Breast epithelium (tissue), 4 donors: ENCODE data around the gene RNF20. TPM values are rescaled to one million over a fixed set of nuclear protein-coding genes. Genes with fewer than 3 reads are reported as not detected.

ENCODE experiments used
- DNase-seq, 2 donors: peaks; one replicate each; pipeline ENCODE4 v3.0.0-alpha.2; 2019; ENCODE audit warnings: low spot score in 2 of 2
- H3K27ac ChIP-seq, 2 donors: fragments of 200-600 bp; sonication (generic) in 1 of 2; one replicate each; pipeline ENCODE4 v1.5.1; 2016 to 2019; ENCODE audit warnings: mild to moderate bottlenecking in 1 of 2
- H3K27me3 ChIP-seq, 2 donors: fragments of 200-600 bp; sonication (generic) in 1 of 2; one replicate each; pipeline versions ENCODE4 v1.5.1 to v1.6.0; 2017 to 2019; ENCODE audit warnings: control low read depth in 1 of 2, mild to moderate bottlenecking in 1 of 2
- H3K36me3 ChIP-seq: fragments of 200-600 bp; one replicate; pipeline ENCODE4 v1.5.1; 2019
- H3K4me1 ChIP-seq, 2 donors: fragments of 200-600 bp; sonication (generic); one replicate each; pipeline ENCODE4 v1.5.1; 2016 to 2019; ENCODE audit warnings: control low read depth in 1 of 2
- H3K4me3 ChIP-seq, 3 donors: fragments of 200-600 bp; sonication (generic); 1 replicate in 2 of 3; 2 replicates in 1 of 3; pipeline ENCODE4 v1.5.1; 2016 to 2019; ENCODE audit warnings: mild to moderate bottlenecking in 3 of 3, moderate library complexity in 2 of 3
- H3K9me3 ChIP-seq, 2 donors: fragments of 200-600 bp; sonication (generic) in 1 of 2; one replicate each; pipeline ENCODE4 v1.5.1; 2016 to 2019; ENCODE audit warnings: control low read depth in 1 of 2
- CTCF ChIP-seq, 3 donors: fragments of 450-650 bp; IDR thresholded peaks; one replicate each; pipeline ENCODE4 v1.5.1; 2016 to 2017; ENCODE audit warnings: antibody characterized with exemption in 3 of 3, mild to moderate bottlenecking in 3 of 3, moderate library complexity in 3 of 3
- POLR2A ChIP-seq: fragments of 450-650 bp; IDR thresholded peaks from one replicate; pipeline ENCODE4 v1.6.1; 2016; ENCODE audit warnings: antibody characterized with exemption, mild to moderate bottlenecking, moderate library complexity
- POLR2AphosphoS5 ChIP-seq, 3 donors: sonication (generic); formaldehyde crosslinking; IDR thresholded peaks; one replicate each; pipeline ENCODE4 v1.6.1; 2017; ENCODE audit warnings: antibody characterized with exemption in 3 of 3
- intact Hi-C: fragments of 100-400 bp; cut with DNase I; formaldehyde crosslinking; loops from one replicate; pipeline ENCODE4 v1.15.1; 2023; ENCODE audit warnings: low total_unique reads
- total RNA-seq, 3 donors: library from RNA; depleted of rRNA; stranded (reverse); fragments of >200 nt; gene quantifications; one replicate each; pipeline ENCODE4 v1.1.0, GENCODE V29; 2016

RNF20 gene
- total RNA-seq, 3 donors from 2014 or later: 24.6 to 31.5 (median 29.9) TPM

- H3K36me3 ChIP-seq: no peaks in the 10 kb centered on the region
- no peaks in the 10 kb centered on the region for H3K27me3 ChIP-seq
- intact Hi-C loops: no loop called here
- TF ChIP-seq POLR2AphosphoS5 (IDR thresholded peaks at IDR 0.05) (no peak), CTCF (IDR thresholded peaks at IDR 0.05) (no peak), POLR2A (no peak)
- H3K4me1 ChIP-seq: no peaks in the 10 kb centered on the region
- no peaks in the 10 kb centered on the region for H3K9me3 ChIP-seq
- DNase-seq: no peak
- H3K27ac ChIP-seq: no peak overlapping the region
- H3K4me3 ChIP-seq: no peak overlapping the region
These were observed 37.5 kb downstream of the RNF20 start for GRCh38 chr9:101571114-101571513.

GRCh38 chr9:101572316-101572715, 38.7 kb downstream of the RNF20 start:
- intact Hi-C loops: no loop called here
- TF ChIP-seq POLR2A: no peak
- no peak for TF ChIP-seq POLR2AphosphoS5 (IDR thresholded peaks at IDR 0.05)
- TF ChIP-seq CTCF (IDR thresholded peaks at IDR 0.05): no peak
- no peaks in the 10 kb centered on the region for H3K9me3 ChIP-seq
- H3K27ac ChIP-seq: no peak overlapping the region
- H3K36me3 ChIP-seq: no peaks in the 10 kb centered on the region
- H3K4me1 ChIP-seq: no peaks in the 10 kb centered on the region
- no peak overlapping the region for H3K4me3 ChIP-seq
- no peak for DNase-seq
- no peaks in the 10 kb centered on the region for H3K27me3 ChIP-seq

GRCh38 chr9:101574731-101575333, 41.2 kb downstream of the RNF20 start:
- intact Hi-C loops: no loop called here
- no peaks in the 10 kb centered on the region for H3K4me1 ChIP-seq
- H3K9me3 ChIP-seq: no peaks in the 10 kb centered on the region

GRCh38 chr9:101578378-101578777, 44.7 kb downstream of the RNF20 start:
- Histone ChIP-seq H3K27ac (no peak overlapping the region), H3K4me1 (no peaks in the 10 kb centered on the region), H3K27me3 (no peaks in the 10 kb centered on the region), H3K4me3 (no peak overlapping the region), H3K9me3 (no peaks in the 10 kb centered on the region), H3K36me3 (no peaks in the 10 kb centered on the region)
- TF ChIP-seq CTCF (IDR thresholded peaks at IDR 0.05) (no peak), POLR2A (no peak), POLR2AphosphoS5 (IDR thresholded peaks at IDR 0.05) (no peak)
- no peak for DNase-seq
- intact Hi-C loops: no loop called here

More at GRCh38 chr9:101574731-101575333, 41.2 kb downstream of the RNF20 start:
- TF ChIP-seq POLR2A (no peak), POLR2AphosphoS5 (IDR thresholded peaks at IDR 0.05) (no peak), CTCF (IDR thresholded peaks at IDR 0.05) (no peak)
- Histone ChIP-seq H3K36me3 (no peaks in the 10 kb centered on the region), H3K27ac (no peak overlapping the region), H3K27me3 (no peaks in the 10 kb centered on the region), H3K4me3 (no peak overlapping the region)
- DNase-seq: no peak

GRCh38 chr9:101579711-101580545, 46.3 kb downstream of the RNF20 start:
- H3K4me1 ChIP-seq: no peaks in the 10 kb centered on the region
- H3K36me3 ChIP-seq: no peaks in the 10 kb centered on the region
- intact Hi-C loops: no loop called here
- no peak overlapping the region for H3K4me3 ChIP-seq
- no peaks in the 10 kb centered on the region for H3K27me3 ChIP-seq
- H3K27ac ChIP-seq: no peak overlapping the region
- DNase-seq: no peak
- no peak for TF ChIP-seq POLR2A
- TF ChIP-seq POLR2AphosphoS5 (IDR thresholded peaks at IDR 0.05): no peak
- TF ChIP-seq CTCF (IDR thresholded peaks at IDR 0.05): no peak
- no peaks in the 10 kb centered on the region for H3K9me3 ChIP-seq
